ENCODE data around the gene KCNK1.

- no peak for TF ChIP-seq CTCF (IDR thresholded peaks at IDR 0.05; ENCODE audit: low read depth, low read length)
- TF ChIP-seq EZH2phosphoT487 (IDR thresholded peaks at IDR 0.05; ENCODE audit: low read depth) = no peak
Measured at GRCh38 chr1:233656032-233656635, 42.2 kb downstream of the KCNK1 start.

All from OCI-LY3 (cell line).